Smooth muscle cell (in vitro differentiated cells): ENCODE data around the gene HUS1B. TPM values are rescaled to one million over a fixed set of nuclear protein-coding genes. Genes with fewer than 3 reads are reported as not detected.

ENCODE experiments used
- DNase-seq: peaks from one replicate; lab custom pipeline; 2025; ENCODE audit not compliant: unreplicated experiment; lab: John Stamatoyannopoulos, UW
- H2AFZ ChIP-seq: fragments of 200-600 bp; sonication (generic); 2 replicates; pipeline ENCODE4 v1.6.0; 2016; ENCODE audit warnings: antibody characterized with exemption, low read depth, mild to moderate bottlenecking
- H3F3A ChIP-seq: fragments of 200-600 bp; sonication (generic); 2 replicates; pipeline ENCODE4 v1.6.0; 2017; ENCODE audit warnings: antibody characterized with exemption, low read depth
- H3K27ac ChIP-seq: fragments of 200-600 bp; sonication (generic); 2 replicates; pipeline ENCODE4 v1.5.1; 2016; ENCODE audit warnings: low read depth, mild to moderate bottlenecking
- H3K27me3 ChIP-seq: fragments of 200-600 bp; sonication (generic); 2 replicates; pipeline ENCODE4 v1.6.1; 2016; ENCODE audit warnings: low read depth, mild to moderate bottlenecking
- H3K36me3 ChIP-seq: fragments of 200-600 bp; sonication (generic); 2 replicates; pipeline ENCODE4 v1.5.1; 2016; ENCODE audit warnings: low read depth
- H3K4me1 ChIP-seq: fragments of 200-600 bp; sonication (generic); 2 replicates; pipeline ENCODE4 v1.5.1; 2016; ENCODE audit warnings: low read depth
- H3K4me2 ChIP-seq: fragments of 200-600 bp; sonication (generic); 2 replicates; pipeline ENCODE4 v1.6.0; 2016; ENCODE audit warnings: mild to moderate bottlenecking
- H3K4me3 ChIP-seq: fragments of 200-600 bp; sonication (generic); 2 replicates; pipeline ENCODE4 v1.5.1; 2016; ENCODE audit warnings: mild to moderate bottlenecking
- H3K79me2 ChIP-seq: fragments of 200-600 bp; sonication (generic); 2 replicates; pipeline ENCODE4 v1.6.0; 2016; ENCODE audit warnings: low read depth, mild to moderate bottlenecking
- H3K9ac ChIP-seq: fragments of 200-600 bp; sonication (generic); 2 replicates; pipeline ENCODE4 v1.6.0; 2016; ENCODE audit warnings: low read depth
- H3K9me3 ChIP-seq: fragments of 200-600 bp; sonication (generic); replicated peaks from 2 replicates; pipeline ENCODE4 v1.5.1; 2016; ENCODE audit warnings: low read depth
- H4K20me1 ChIP-seq: fragments of 200-600 bp; sonication (generic); 2 replicates; pipeline ENCODE4 v1.6.0; 2016; ENCODE audit warnings: low read depth
- CTCF ChIP-seq: fragments of 200-600 bp; sonication (generic); IDR thresholded peaks from 2 replicates; pipeline ENCODE4 v1.5.1; 2017; ENCODE audit warnings: borderline replicate concordance, mild to moderate bottlenecking, antibody characterized with exemption; ENCODE audit not compliant: insufficient read depth, poor library complexity, severe bottlenecking
- WGBS: methylation state at CpG from one replicate; pipeline ENCODE4 v1.1.7; 2016; ENCODE audit warnings: low lambda C conversion rate; 5-methylcytosine and 5-hydroxymethylcytosine counted together
- polyA plus RNA-seq: library from polyadenylated mRNA; unstranded; fragments of >200 nt; fragmentation: Nextera tagmentation; extraction: Ambion mirVana; gene quantifications from 2 replicates; pipeline ENCODE4 v1.2.1, GENCODE V29; 2016
- total RNA-seq: library from RNA; depleted of rRNA; stranded (reverse); fragments of >200 nt; gene quantifications from 2 replicates; pipeline ENCODE4 v1.2.3, GENCODE V29; 2014

Gene HUS1B
- total and polyA plus RNA-seq, 2 experiments from 2014 or later: 0.58 to 0.62 TPM

- no peaks in the 10 kb centered on the region for H3K9me3 ChIP-seq
- no peaks in the 10 kb centered on the region for H3F3A ChIP-seq
- no peaks in the 10 kb centered on the region for H3K36me3 ChIP-seq
- no peak overlapping the region for H3K27ac ChIP-seq
- H3K4me1 ChIP-seq: no peaks in the 10 kb centered on the region
- H4K20me1 ChIP-seq: peaks cover 18% of the 10 kb centered on the region
- TF ChIP-seq CTCF: no peak
- no peaks in the 10 kb centered on the region for H3K27me3 ChIP-seq
- no peak overlapping the region for H2AFZ ChIP-seq
- no peak overlapping the region for H3K4me2 ChIP-seq
- no peak overlapping the region for H3K9ac ChIP-seq
- 100% methylated on average over 5 of the region's 5 CpGs for WGBS
- no peaks in the 10 kb centered on the region for H3K79me2 ChIP-seq
- DNase-seq: no peak
- no peak overlapping the region for H3K4me3 ChIP-seq
Measured at GRCh38 chr6:635233-635632, 21.7 kb downstream of the HUS1B start.

GRCh38 chr6:633611-634010 lies 23.3 kb downstream of the HUS1B start:
- H3K4me2 ChIP-seq: no peak overlapping the region
- H3K79me2 ChIP-seq: no peaks in the 10 kb centered on the region
- no peak for DNase-seq
- no peak overlapping the region for H3K4me3 ChIP-seq
- H3F3A ChIP-seq: no peaks in the 10 kb centered on the region
- no peak for TF ChIP-seq CTCF
- H2AFZ ChIP-seq: no peak overlapping the region
- peaks cover 12% of the 10 kb centered on the region for H4K20me1 ChIP-seq
- no peaks in the 10 kb centered on the region for H3K36me3 ChIP-seq
- WGBS: 100% methylated on average over 1 of the region's 1 CpG
- H3K27me3 ChIP-seq: no peaks in the 10 kb centered on the region
- H3K9ac ChIP-seq: no peak overlapping the region
- no peaks in the 10 kb centered on the region for H3K9me3 ChIP-seq
- no peak overlapping the region for H3K27ac ChIP-seq
- no peaks in the 10 kb centered on the region for H3K4me1 ChIP-seq

GRCh38 chr6:628766-629165 lies 28.1 kb downstream of the HUS1B start:
- Histone ChIP-seq H3K4me3 (no peak overlapping the region), H3K9ac (no peak overlapping the region), H3K4me1 (no peaks in the 10 kb centered on the region), H2AFZ (no peak overlapping the region), H3K4me2 (no peak overlapping the region), H3K79me2 (no peaks in the 10 kb centered on the region), H3F3A (no peaks in the 10 kb centered on the region), H4K20me1 (peaks cover 12% of the 10 kb centered on the region), H3K27me3 (no peaks in the 10 kb centered on the region), H3K9me3 (no peaks in the 10 kb centered on the region), H3K27ac (no peak overlapping the region), H3K36me3 (no peaks in the 10 kb centered on the region)
- DNase-seq: no peak
- 77% methylated on average over 3 of the region's 3 CpGs for WGBS
- TF ChIP-seq CTCF: no peak

- Histone ChIP-seq H3K27ac (no peak overlapping the region), H3K79me2 (no peaks in the 10 kb centered on the region), H3K36me3 (no peaks in the 10 kb centered on the region), H3K9me3 (no peaks in the 10 kb centered on the region), H3K4me2 (no peak overlapping the region), H4K20me1 (peaks cover 18% of the 10 kb centered on the region), H2AFZ (no peak overlapping the region), H3K4me3 (no peak overlapping the region), H3K4me1 (no peaks in the 10 kb centered on the region), H3K27me3 (no peaks in the 10 kb centered on the region), H3F3A (no peaks in the 10 kb centered on the region), H3K9ac (no peak overlapping the region)
- TF ChIP-seq CTCF: no peak
- no peak for DNase-seq
- 32% methylated on average over 9 of the region's 9 CpGs for WGBS
Measured at GRCh38 chr6:626236-626635, 30.7 kb downstream of the HUS1B start.
